ENCODE data around the gene RFT1. TPM values are rescaled to one million over a fixed set of nuclear protein-coding genes. Genes with fewer than 3 reads are reported as not detected.

The RFT1 gene
- polyA plus RNA-seq, 3 donors = 8.2 to 34.9 (median 25.6) TPM

GRCh38 chr3:53161450-53161819, 31.2 kb upstream of the RFT1 start:
- Histone ChIP-seq H3K79me2 (ENCODE audit: insufficient read depth, low read length) (peaks cover 73% of the 10 kb centered on the region), H3K4me2 (replicated peaks; ENCODE audit: extremely low read depth, low read length, poor library complexity, severe bottlenecking) (peak overlapping the region; percentile 99), H3K4me1 (ENCODE audit: control insufficient read depth in 1 of 2, insufficient read depth in 2 of 2, low read length in 2 of 2) (peaks cover 80 to 81% of the 10 kb centered on the region in 2 donors), H3K36me3 (replicated peaks in 1 of 2; ENCODE audit: control insufficient read depth in 1 of 2, insufficient read depth in 2 of 2, low read length in 2 of 2) (peaks cover 17 to 20% of the 10 kb centered on the region in 2 donors), H3K4me3 (replicated peaks in 1 of 3; ENCODE audit: low read depth in 2 of 3, low read length in 3 of 3) (peak overlapping the region; percentile 65 to 97 (median 93)), H3K27me3 (ENCODE audit: control insufficient read depth in 2 of 2, insufficient read depth in 2 of 2, low read length in 2 of 2) (peaks cover 0 to 6% of the 10 kb centered on the region in 2 donors), H3K27ac (ENCODE audit: low read depth in 1 of 2, low read length in 2 of 2) (peak overlapping the region; percentile 86 to 93), H4K20me1 (ENCODE audit: insufficient read depth, low read length) (peaks cover 62% of the 10 kb centered on the region), H3K9ac (ENCODE audit: insufficient read depth, low read length, poor library complexity, severe bottlenecking) (peak overlapping the region; percentile 87), H2AFZ (ENCODE audit: insufficient read depth, low read depth, low read length, poor library complexity, severe bottlenecking) (no peak overlapping the region), H3K9me3 (replicated peaks in 1 of 2; ENCODE audit: control insufficient read depth in 1 of 2, insufficient read depth in 1 of 2, low read length in 2 of 2) (no peaks in the 10 kb centered on the region)
- peak overlapping the region; percentile 92 to 99 (median 97) for H3K27ac Mint-ChIP-seq
- H3K9me3 Mint-ChIP-seq = no peaks in the 10 kb centered on the region
- peak overlapping the region; percentile 87 to 100 for H3K4me3 Mint-ChIP-seq
- intact Hi-C loops (cut with micrococcal nuclease) = loop anchor here (5.0 to 10.0 kb wide), 3 partner anchors 39 to 96 kb away; partner anchors contain the start of gene TKT (in 1 of the 2)
- DNase-seq = peak; percentile 53 to 81 (median 69)
- H3K36me3 Mint-ChIP-seq = peaks cover 15 to 28% of the 10 kb centered on the region in 2 donors
- H3K27me3 Mint-ChIP-seq (ENCODE audit: low read depth in 3 of 3) = peaks cover 6 to 9% (median 7%) of the 10 kb centered on the region in 3 donors
- TF ChIP-seq CTCF (IDR thresholded peaks at IDR 0.05) = no peak
- H3K4me1 Mint-ChIP-seq = peaks cover 81% of the 10 kb centered on the region
- 1% methylated on average over 34 of the region's 41 CpGs for WGBS (ENCODE audit: insufficient coverage)

GRCh38 chr3:53160660-53161449, 30.6 kb upstream of the RFT1 start, which contains the start of gene PRKCD:
TSS of gene PRKCD (plus strand) at chr3:53161209. CDS start at chr3:53178423, 17,214 bp downstream.
- H3K4me1 ChIP-seq (ENCODE audit: control insufficient read depth in 1 of 2, insufficient read depth in 2 of 2, low read length in 2 of 2) = peaks cover 77 to 81% of the 10 kb centered on the region in 2 donors
- peak within 1 kb of the TSS; percentile 86 to 93 for H3K27ac ChIP-seq (ENCODE audit: low read depth in 1 of 2, low read length in 2 of 2)
- Mint-ChIP-seq H3K4me3 (peak within 1 kb of the TSS; percentile 87 to 100), H3K27me3 (ENCODE audit: low read depth in 3 of 3) (peaks cover 9 to 15% (median 10%) of the 10 kb centered on the region in 3 donors), H3K36me3 (peaks cover 11 to 22% of the 10 kb centered on the region in 2 donors), H3K9me3 (peaks cover 0 to 3% (median 0%) of the 10 kb centered on the region in 7 donors), H3K27ac (peak within 1 kb of the TSS; percentile 93 to 99 (median 97)), H3K4me1 (peaks cover 78% of the 10 kb centered on the region)
- no peaks in the 10 kb centered on the region for H3K9me3 ChIP-seq (replicated peaks in 1 of 2; ENCODE audit: control insufficient read depth in 1 of 2, insufficient read depth in 1 of 2, low read length in 2 of 2)
- peak within 1 kb of the TSS; percentile 87 for H3K9ac ChIP-seq (ENCODE audit: insufficient read depth, low read length, poor library complexity, severe bottlenecking)
- peak; percentile 43 for TF ChIP-seq CTCF (IDR thresholded peaks at IDR 0.05)
- intact Hi-C loops (cut with micrococcal nuclease) = loop anchor here (5.0 to 10.0 kb wide), 3 partner anchors 39 to 96 kb away; partner anchors contain the start of gene TKT (in 1 of the 2)
- H3K27me3 ChIP-seq (ENCODE audit: control insufficient read depth in 2 of 2, insufficient read depth in 2 of 2, low read length in 2 of 2) = peaks cover 0 to 11% of the 10 kb centered on the region in 2 donors
- peak within 1 kb of the TSS; percentile 99 for H3K4me2 ChIP-seq (replicated peaks; ENCODE audit: extremely low read depth, low read length, poor library complexity, severe bottlenecking)
- H3K79me2 ChIP-seq (ENCODE audit: insufficient read depth, low read length) = peaks cover 68% of the 10 kb centered on the region
- H2AFZ ChIP-seq (ENCODE audit: insufficient read depth, low read depth, low read length, poor library complexity, severe bottlenecking) = peak within 1 kb of the TSS; percentile 64
- H4K20me1 ChIP-seq (ENCODE audit: insufficient read depth, low read length) = peaks cover 56% of the 10 kb centered on the region
- H3K4me3 ChIP-seq (replicated peaks in 1 of 3; ENCODE audit: low read depth in 2 of 3, low read length in 3 of 3) = peak within 1 kb of the TSS; percentile 65 to 97 (median 93)
- WGBS (ENCODE audit: insufficient coverage) = under 1% methylated on average over 82 of the region's 88 CpGs
- H3K36me3 ChIP-seq (replicated peaks in 1 of 2; ENCODE audit: control insufficient read depth in 1 of 2, insufficient read depth in 2 of 2, low read length in 2 of 2) = peaks cover 12 to 14% of the 10 kb centered on the region in 2 donors
- DNase-seq = peak; percentile 69 to 78 (median 73)

Data from CD14-positive monocyte (primary cell).